Fibroblast of peridontal ligament (primary cell): Measurements from ENCODE around the gene NOXO1.
"Not testable (repeated sequence)": the region's sequence is repeated elsewhere in the genome, so short reads cannot be mapped to it uniquely, and the experiment has no call there.

Experiments used
- DNase-seq: peaks from one replicate; pipeline ENCODE4 v3.0.0-alpha.2; 2010; ENCODE audit errors: extremely low read depth

The NOXO1 gene

GRCh38 chr16:1962161-1963153 lies 18.8 kb downstream of the NOXO1 start:
- not testable (repeated sequence) for DNase-seq

GRCh38 chr16:1961651-1962067 lies 19.6 kb downstream of the NOXO1 start:
- no peak for DNase-seq

GRCh38 chr16:1960665-1961630 lies 20.3 kb downstream of the NOXO1 start:
- DNase-seq = peak; percentile 28

GRCh38 chr16:1959269-1960039 lies 21.8 kb downstream of the NOXO1 start, which contains the start of gene NDUFB10:
NDUFB10 (plus strand) TSS chr16:1959538; CDS start chr16:1959625, 87 bp downstream.
- DNase-seq = peak; percentile 84

- DNase-seq = no peak
These were observed 22.5 kb downstream of the NOXO1 start for GRCh38 chr16:1958715-1959268.

- not testable (repeated sequence) for DNase-seq
These were observed 23.2 kb downstream of the NOXO1 start for GRCh38 chr16:1958143-1958491.

GRCh38 chr16:1957434-1958142 lies 23.7 kb downstream of the NOXO1 start:
- DNase-seq = not testable (repeated sequence)

DNA sequence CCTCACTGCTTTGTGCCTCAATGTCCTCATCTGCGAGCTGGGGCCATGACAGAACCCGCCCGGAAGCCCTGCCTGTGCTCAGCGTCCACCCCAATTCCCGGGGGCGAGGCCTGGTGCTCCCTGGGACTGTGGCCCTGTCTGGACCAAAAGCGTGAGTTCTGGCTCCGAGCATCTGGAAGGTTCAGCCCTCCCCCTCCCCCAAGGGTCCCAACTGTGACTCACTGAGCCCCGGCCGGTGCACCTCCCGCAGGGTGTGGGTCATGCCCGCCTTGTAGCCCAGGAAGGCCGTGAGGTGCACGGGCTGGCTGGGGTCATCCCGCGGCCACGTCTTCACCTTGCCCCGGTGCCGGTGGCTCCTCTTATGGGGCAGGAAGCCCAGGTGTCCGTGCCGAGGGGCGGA lies 27.5 kb downstream of the NOXO1 start:
- DNase-seq = no peak

GRCh38 chr16:1950559-1950958 lies 30.7 kb downstream of the NOXO1 start:
- no peak for DNase-seq

DNA sequence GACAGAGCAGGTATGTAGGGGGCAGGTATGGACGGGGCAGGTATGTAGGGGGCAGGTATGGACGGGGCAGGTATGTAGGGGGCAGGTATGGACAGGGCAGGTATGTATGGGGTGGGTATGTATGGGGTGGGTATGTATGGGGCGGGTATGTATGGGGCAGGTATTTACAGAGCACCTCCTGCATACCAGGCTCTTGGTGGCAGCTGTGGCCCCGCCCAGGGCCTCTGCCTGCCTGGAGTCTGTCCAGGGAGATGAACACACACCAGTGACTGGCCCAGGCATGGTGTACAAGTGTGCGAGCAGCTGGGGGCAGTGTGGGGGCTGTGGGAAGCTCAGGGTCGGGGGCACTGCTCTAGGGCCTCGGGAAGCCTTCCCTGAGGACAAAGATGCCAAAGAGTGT lies 31.2 kb downstream of the NOXO1 start:
- no peak for DNase-seq

DNA sequence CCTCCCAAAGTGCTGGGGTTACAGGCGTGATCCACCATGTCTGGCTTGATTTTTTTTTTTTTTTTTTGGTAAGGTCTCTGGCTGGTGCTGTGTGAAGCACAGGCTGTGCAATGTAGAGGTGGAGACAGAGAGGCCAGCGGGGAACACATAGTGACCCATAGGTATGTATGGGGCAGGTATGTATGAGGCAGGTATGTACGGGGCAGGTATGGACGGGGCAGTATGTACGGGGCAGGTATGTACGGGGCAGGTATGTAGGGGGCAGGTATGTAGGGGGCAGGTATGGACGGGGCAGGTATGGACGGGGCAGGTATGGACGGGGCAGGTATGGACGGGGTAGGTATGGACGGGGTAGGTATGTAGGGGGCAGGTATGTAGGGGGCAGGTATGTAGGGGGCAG lies 31.8 kb downstream of the NOXO1 start:
- no peak for DNase-seq

DNA sequence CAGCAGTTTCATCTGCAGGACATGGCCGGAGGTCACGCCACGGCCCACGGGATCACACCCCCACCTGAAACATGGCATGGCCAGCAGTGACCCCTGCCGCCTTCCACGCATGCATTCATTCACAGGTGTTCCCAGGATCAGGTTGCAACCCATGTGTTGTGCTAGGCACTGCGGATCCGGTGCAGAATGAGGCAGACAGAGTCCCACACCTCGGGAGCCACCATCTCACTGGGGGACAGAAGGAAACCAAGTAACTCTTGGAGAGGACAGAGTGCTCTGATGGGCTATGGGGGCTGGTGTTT lies 33.9 kb downstream of the NOXO1 start:
- no peak for DNase-seq

DNA sequence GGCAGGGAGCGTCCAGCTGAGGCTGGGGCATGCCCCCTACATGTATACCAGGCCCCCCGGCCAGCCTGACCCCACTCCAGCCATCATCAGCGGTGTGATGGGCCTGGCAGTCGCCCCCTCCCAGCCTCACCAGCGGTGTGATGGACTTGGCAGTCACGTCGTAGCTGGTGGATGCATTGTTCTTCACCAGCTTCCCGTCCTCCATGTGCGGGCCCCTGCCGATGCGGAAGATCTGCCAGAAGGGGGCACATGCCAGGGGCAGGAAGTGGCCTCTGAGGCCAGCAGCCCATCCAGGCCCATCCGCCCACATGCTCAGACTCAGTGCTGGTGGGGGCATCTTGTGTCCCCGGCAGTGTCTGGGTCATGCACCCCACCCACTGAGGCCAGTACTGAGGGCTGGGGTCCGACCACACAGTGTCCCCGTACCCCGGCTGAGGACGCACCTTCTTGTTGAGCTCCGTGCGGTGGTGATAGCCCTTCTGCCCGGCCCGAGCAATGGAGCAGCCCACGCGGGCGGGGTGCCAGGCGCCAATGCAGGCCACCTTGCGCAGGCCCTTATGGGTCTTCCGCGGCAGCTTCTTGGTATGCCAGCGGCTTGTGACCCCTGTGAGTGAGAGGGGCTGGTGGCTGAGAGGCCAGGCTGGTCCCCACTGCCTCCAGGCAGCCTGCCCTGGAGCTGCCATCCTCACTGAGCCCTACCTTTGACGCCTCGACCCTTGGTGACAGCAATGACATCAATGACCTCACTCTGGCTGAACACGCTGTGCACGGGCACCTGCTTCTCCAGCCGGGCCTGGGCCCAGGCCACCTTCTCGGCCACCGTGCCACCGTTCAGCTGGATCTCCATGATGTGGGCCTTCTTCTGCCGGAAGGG lies 34.5 kb downstream of the NOXO1 start:
- no peak for DNase-seq

DNA sequence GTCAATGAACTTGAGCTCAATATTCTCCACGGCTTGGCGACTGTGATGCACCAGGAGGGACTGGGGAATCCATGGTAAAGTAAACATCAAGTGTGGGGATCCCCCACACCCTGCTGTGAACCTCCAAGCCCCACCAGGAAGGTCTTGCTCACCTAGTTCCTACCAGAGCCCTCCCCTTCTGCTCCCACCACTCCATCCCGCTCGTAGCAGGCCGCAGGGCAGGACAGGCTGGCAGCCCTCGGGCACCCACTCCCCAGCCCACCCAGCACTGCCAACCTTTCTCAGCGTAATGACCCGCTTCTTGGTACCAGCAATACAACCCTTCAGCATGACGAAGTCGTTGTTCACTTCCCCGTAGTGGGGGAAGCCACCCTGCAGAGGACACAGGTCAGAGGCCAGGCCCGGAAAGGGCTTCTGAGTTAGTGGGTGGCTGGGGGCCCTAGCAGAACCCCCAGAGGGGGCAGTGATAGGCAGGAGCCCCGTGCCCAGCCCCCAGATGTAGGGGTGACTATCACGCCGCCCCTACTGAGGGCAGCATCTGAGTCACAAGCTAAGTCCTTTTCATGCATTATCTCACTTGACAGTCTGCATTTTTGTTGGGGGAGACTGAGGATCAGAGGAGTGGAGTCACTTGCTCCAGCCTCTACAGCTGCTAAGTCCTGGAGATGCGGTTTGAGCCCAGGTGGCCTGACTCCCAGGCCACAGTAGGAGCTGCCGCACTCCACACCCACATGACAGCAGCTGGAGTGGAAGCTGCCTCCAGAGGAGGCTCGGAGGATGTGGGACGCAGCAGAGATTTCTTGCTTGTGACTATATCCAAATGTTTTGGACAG lies 35.5 kb downstream of the NOXO1 start:
- no peak for DNase-seq

- DNase-seq = no peak
These were observed 36.6 kb downstream of the NOXO1 start for GRCh38 chr16:1944612-1945199.

DNA sequence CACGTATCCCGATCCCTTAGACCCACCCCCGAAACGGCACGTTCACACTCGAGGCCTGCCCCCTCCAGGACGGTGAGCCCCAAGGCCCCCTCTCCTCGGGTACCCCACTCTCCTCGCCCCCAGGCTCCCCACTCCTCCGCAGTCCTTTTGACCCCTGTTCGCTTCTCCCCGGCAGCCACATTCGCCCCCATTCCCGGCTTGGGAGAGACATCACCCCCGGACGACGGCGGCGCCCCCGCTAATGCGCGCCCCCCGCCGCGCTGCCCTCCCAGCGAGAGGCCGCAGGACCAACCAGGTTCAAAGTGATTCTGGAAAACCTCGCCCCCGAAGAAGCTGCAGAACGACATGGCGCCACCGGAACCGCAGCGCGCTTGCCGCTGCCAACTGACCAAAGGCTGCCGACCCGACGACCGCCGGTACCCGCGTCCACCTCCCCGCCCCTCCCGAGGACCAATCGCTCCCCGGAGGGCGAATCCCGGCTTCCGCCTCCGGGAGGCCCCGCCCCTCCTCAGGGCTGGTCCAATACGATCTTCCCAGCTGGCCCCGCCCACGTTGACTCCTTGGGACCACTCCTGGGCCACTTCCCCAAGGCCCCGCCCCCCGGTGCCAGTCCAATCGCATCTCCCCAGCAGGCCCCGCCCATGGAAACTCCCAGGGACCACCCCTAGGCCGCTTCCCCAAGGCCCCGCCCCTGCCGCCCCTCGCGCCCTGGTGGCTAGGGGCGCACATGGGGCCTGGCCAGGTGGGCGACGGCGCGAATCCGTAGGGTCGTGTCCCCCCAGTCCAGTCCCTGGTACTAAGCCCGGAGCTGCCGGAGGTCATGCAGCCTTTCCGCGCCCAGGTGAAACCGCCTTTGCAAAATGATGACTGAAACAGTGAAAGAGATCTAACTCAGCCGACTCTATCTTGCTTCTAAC lies 38.2 kb downstream of the NOXO1 start, which contains the start of gene MSRB1:
Gene MSRB1 (minus strand): TSS at position 390 of the 917 bp plus-strand sequence. CDS start 43 bp downstream, at position 347.
- peak; percentile 93 for DNase-seq
